ENCODE data around the gene SLC25A10. TPM values are rescaled to one million over a fixed set of nuclear protein-coding genes. Genes with fewer than 3 reads are reported as not detected.
A peak's percentile ranks its signal among the peaks of the same experiment; 100 is the strongest.

SLC25A10 gene
- total and polyA plus RNA-seq, 12 donors = 6.7 to 14.6 (median 9.4) TPM

DNA sequence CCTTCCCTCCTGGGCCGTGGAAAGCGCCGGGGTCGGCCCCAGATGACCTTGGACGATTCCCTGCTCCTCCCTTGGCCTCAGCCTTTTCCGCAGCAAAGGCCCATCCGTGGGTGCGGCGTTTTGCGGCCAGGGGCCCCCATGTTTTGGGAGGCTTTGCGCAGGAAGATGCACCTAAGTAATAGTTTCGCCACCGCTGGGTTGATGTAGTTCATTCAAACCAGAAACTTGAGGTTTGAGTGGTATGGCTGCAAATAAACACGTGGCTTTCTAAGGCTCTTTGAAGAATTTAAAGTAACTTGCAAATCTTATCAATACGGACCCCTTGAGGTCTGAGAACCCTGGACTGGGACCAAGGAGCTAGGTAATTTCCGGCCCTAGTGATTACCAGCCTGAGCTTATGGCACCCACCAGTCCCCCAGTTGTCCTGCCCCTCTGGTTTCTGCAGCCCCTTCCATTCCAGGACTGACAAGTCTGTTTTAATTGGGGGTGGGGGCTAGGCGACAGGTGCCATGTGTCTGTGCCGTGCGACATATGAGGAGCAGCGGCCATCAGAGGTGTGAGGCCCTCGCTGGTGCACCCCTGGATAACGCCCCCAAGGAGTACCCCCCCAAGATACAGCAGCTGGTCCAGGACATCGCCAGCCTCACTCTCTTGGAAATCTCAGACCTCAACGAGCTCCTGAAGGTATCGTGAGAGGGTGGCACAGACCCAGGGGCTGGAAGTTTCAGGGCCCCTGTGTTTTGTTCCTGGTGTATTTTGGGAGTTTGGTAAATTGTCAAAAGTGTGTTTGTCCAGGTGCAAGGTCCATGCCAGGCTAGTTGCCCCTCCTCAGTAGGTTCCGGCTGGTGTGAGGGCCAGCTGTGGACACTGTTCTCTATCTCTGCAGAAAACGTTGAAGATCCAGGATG lies 8.1 kb upstream of the SLC25A10 start:
- Histone ChIP-seq H3K9me3 (no peaks in the 10 kb centered on the region), H3K4me1 (peaks cover 19 to 38% (median 31%) of the 10 kb centered on the region in 9 donors), H3K36me3 (peaks cover 0 to 71% (median 9%) of the 10 kb centered on the region in 9 donors), H3K27me3 (no peaks in the 10 kb centered on the region), H3K27ac (peak overlapping the region; percentile 89 to 96 (median 92)), H3K4me3 (peak overlapping the region; percentile 75 to 99 (median 92))
- no peak for DNase-seq
- intact Hi-C loops (cut with DNase I) = no loop called here
- peak in 1 of 8 donors; percentile 2 for ATAC-seq
- 22 to 25% methylated on average over 26 to 27 of the region's 27 CpGs for WGBS, 2 donors
- TF ChIP-seq, protein P1, sequence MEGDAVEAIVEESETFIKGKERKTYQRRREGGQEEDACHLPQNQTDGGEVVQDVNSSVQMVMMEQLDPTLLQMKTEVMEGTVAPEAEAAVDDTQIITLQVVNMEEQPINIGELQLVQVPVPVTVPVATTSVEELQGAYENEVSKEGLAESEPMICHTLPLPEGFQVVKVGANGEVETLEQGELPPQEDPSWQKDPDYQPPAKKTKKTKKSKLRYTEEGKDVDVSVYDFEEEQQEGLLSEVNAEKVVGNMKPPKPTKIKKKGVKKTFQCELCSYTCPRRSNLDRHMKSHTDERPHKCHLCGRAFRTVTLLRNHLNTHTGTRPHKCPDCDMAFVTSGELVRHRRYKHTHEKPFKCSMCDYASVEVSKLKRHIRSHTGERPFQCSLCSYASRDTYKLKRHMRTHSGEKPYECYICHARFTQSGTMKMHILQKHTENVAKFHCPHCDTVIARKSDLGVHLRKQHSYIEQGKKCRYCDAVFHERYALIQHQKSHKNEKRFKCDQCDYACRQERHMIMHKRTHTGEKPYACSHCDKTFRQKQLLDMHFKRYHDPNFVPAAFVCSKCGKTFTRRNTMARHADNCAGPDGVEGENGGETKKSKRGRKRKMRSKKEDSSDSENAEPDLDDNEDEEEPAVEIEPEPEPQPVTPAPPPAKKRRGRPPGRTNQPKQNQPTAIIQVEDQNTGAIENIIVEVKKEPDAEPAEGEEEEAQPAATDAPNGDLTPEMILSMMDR (IDR thresholded peaks at IDR 0.05) = no peak

DNA sequence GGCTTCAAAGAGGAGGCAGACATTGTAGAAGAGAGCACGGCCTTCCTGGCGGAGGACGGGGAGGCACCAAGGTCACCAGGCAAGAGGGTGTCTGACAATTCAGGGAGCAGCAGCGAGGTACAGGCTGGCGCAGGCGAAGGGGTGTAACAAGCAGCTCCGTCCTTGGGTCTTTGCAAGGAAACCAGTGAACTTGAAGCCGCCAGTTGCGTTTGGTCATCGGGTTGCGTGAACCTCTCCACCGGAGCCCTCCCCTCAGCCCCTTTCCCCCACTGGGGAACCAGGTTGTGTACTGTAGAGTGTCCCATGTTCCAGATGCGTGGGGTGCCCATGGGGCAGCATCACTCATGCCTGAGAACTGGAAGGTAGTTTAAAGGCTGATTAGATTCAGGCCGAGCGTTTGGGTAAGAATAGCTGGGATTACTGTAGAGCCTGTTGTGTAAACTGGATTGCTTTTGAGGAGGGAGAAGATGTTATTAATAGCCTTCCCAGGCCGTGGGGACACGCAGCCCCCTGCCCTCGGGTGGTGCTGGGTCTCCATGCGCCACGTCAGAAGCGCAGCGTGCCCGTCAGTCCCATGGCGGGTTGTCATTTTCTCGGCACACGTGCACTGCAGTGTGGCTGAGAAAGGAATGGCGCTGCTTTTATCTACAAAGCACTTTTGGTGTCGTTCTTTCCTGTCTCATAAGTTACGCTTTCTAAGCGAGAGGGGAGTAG lies 6.4 kb upstream of the SLC25A10 start:
- 92 to 94% methylated on average over 30 of the region's 30 CpGs for WGBS, 2 donors
- ATAC-seq = no peak
- peaks cover 23 to 44% (median 36%) of the 10 kb centered on the region in 9 donors for H3K4me1 ChIP-seq
- TF ChIP-seq, protein P1 (IDR thresholded peaks at IDR 0.05) = no peak
- H3K9me3 ChIP-seq = no peaks in the 10 kb centered on the region
- intact Hi-C loops (cut with DNase I) = no loop called here
- no peaks in the 10 kb centered on the region for H3K27me3 ChIP-seq
- H3K27ac ChIP-seq = no peak overlapping the region
- peaks cover 0 to 56% (median 8%) of the 10 kb centered on the region in 9 donors for H3K36me3 ChIP-seq
- DNase-seq = no peak
- H3K4me3 ChIP-seq = no peak overlapping the region

DNA sequence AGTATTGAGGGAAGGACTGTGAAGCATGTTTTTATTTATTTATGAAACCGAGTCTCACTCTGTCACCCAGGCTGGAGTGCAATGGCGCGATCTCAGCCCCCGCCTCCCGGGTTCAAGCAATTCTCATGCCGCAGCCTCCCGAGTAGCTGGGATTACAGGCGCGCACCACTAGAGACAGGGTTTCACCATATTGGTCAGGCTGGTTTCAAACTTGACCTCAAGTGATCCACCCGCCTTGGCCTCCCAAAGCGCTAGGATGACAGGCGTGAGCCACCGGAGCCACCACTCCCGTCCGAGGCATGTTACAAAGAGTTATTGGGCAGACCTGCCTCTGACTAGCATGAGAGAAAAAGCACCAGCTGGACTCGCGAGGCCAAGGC lies 5.9 kb upstream of the SLC25A10 start:
- H3K9me3 ChIP-seq = no peaks in the 10 kb centered on the region
- H3K4me3 ChIP-seq = no peak overlapping the region
- H3K27ac ChIP-seq = no peak overlapping the region
- TF ChIP-seq, protein P1 (IDR thresholded peaks at IDR 0.05) = no peak
- ATAC-seq = no peak
- peaks cover 0 to 50% (median 8%) of the 10 kb centered on the region in 9 donors for H3K36me3 ChIP-seq
- H3K27me3 ChIP-seq = no peaks in the 10 kb centered on the region
- intact Hi-C loops (cut with DNase I) = no loop called here
- no peak for DNase-seq
- WGBS, 2 donors = 96% methylated on average over 17 of the region's 17 CpGs
- H3K4me1 ChIP-seq = peaks cover 26 to 45% (median 37%) of the 10 kb centered on the region in 9 donors

DNA sequence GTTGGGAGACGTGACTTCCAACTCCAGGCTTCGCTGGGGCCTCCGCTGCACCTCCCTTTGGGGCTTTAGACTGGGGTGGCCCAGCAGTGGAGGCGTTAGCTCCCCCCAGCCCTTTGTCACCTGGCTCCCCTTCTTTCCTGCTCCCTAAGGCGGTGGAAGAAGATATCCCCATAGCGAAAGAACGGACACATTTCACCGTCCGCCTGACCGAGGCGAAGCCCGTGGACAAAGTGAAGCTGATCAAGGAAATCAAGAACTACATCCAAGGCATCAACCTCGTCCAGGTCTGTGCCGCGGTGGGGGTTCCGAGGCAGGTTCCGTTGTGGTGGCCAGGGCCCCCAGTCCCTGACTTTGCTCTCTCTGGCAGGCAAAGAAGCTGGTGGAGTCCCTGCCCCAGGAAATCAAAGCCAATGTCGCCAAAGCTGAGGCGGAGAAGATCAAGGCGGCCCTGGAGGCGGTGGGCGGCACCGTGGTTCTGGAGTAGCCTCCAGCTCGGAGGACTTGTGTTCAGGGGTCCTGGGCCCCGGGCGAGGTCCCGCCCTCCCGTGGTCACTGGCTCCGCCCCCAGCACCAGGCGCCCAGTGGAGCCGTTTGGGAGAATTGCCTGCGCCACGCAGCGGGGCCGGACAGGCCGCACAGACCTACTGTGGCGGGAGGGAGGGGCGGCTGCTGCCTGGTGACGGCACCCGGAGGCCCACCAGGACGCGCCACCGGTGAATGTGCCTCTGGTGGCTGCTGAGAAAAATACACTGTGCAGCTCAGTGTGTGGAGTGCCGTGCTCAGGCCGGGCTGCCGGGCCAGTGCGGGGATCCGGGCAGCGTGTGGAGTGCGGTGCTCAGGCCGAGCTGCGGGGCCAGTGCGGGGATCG lies 5.1 kb upstream of the SLC25A10 start:
- H3K36me3 ChIP-seq = peaks cover 0 to 42% (median 8%) of the 10 kb centered on the region in 9 donors
- DNase-seq (no peak), ATAC-seq (no peak)
- 91 to 92% methylated on average over 54 of the region's 54 CpGs for WGBS, 2 donors
- H3K9me3 ChIP-seq = no peaks in the 10 kb centered on the region
- intact Hi-C loops (cut with DNase I) = no loop called here
- H3K27me3 ChIP-seq = no peaks in the 10 kb centered on the region
- no peak overlapping the region for H3K27ac ChIP-seq
- H3K4me1 ChIP-seq = peaks cover 19 to 44% (median 35%) of the 10 kb centered on the region in 9 donors
- TF ChIP-seq, protein P1 (IDR thresholded peaks at IDR 0.05) = no peak
- no peak overlapping the region for H3K4me3 ChIP-seq

All from heart right ventricle (tissue), 16 donors.